ENCODE measurements around the gene RGS9BP.
"Not testable (repeated sequence)": the region's sequence is repeated elsewhere in the genome, so short reads cannot be mapped to it uniquely, and the experiment has no call there.

The RGS9BP gene

GRCh38 chr19:32691291-32691951, 15.8 kb downstream of the RGS9BP start, which contains the start of gene NUDT19:
TSS of gene NUDT19 (plus strand) at chr19:32691821. CDS start at chr19:32691961, 140 bp downstream.
- TF ChIP-seq, protein P1, sequence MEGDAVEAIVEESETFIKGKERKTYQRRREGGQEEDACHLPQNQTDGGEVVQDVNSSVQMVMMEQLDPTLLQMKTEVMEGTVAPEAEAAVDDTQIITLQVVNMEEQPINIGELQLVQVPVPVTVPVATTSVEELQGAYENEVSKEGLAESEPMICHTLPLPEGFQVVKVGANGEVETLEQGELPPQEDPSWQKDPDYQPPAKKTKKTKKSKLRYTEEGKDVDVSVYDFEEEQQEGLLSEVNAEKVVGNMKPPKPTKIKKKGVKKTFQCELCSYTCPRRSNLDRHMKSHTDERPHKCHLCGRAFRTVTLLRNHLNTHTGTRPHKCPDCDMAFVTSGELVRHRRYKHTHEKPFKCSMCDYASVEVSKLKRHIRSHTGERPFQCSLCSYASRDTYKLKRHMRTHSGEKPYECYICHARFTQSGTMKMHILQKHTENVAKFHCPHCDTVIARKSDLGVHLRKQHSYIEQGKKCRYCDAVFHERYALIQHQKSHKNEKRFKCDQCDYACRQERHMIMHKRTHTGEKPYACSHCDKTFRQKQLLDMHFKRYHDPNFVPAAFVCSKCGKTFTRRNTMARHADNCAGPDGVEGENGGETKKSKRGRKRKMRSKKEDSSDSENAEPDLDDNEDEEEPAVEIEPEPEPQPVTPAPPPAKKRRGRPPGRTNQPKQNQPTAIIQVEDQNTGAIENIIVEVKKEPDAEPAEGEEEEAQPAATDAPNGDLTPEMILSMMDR (IDR thresholded peaks at IDR 0.05; ENCODE audit: low read depth, low read length): no peak
- DNase-seq (ENCODE audit: extremely low read depth, low read depth): peak; percentile 35

- peak; percentile 22 for DNase-seq (ENCODE audit: extremely low read depth, low read depth)
- TF ChIP-seq, protein P1 (IDR thresholded peaks at IDR 0.05; ENCODE audit: low read depth, low read length): no peak
Observed at GRCh38 chr19:32691952-32692726, 16.5 kb downstream of the RGS9BP start.

- TF ChIP-seq, protein P1 (IDR thresholded peaks at IDR 0.05; ENCODE audit: low read depth, low read length): no peak
Observed at GRCh38 chr19:32692727-32693061, 17.0 kb downstream of the RGS9BP start.

GRCh38 chr19:32693151-32694108, 17.8 kb downstream of the RGS9BP start:
- DNase-seq (ENCODE audit: extremely low read depth, low read depth): not testable (repeated sequence)

More at GRCh38 chr19:32692727-32693061, 17.0 kb downstream of the RGS9BP start:
- DNase-seq (ENCODE audit: extremely low read depth, low read depth): no peak

DNA sequence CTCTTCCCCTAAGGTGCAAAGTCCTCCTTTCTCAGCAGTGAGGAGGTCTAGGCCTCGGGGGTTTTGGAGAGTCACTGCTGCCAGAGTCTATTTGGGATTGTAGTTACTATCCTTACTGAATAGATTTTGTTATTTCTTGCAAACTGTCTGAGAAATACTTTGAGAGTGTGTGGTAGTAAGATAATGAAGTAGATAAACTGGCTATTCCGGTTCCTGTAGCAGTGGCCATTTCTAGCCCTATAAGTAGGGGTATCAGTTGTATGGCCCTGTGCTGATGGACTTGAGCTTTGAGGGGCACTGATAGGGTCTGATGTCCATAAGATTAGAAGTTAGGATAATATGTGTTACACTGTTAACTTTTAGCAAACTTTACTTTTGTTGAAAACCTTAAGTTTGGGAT, 18.7 kb downstream of the RGS9BP start:
- DNase-seq (ENCODE audit: extremely low read depth, low read depth): not testable (repeated sequence)

DNA sequence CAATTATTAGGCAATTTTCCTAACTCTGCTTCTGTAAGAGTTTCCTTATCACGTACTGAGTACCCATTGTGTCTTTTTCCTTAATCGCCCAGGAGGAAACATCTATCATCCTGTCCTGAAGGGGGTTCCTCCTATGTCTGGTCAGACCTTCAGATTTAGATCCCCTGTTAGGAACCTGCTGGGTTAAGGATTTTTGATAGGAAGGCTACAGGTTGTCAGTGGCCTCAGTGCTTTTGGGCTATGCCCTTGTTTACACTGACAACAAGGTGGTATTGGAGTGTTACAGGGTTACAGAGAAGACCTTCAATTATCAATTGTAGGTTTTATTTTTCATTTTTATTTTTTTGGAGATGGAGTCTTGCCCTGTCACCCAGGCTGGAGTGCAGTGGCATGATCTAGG, 19.2 kb downstream of the RGS9BP start:
- DNase-seq (ENCODE audit: extremely low read depth, low read depth): not testable (repeated sequence)

- DNase-seq (ENCODE audit: extremely low read depth, low read depth): not testable (repeated sequence)
Observed at GRCh38 chr19:32695506-32695905, 19.9 kb downstream of the RGS9BP start.

DNA sequence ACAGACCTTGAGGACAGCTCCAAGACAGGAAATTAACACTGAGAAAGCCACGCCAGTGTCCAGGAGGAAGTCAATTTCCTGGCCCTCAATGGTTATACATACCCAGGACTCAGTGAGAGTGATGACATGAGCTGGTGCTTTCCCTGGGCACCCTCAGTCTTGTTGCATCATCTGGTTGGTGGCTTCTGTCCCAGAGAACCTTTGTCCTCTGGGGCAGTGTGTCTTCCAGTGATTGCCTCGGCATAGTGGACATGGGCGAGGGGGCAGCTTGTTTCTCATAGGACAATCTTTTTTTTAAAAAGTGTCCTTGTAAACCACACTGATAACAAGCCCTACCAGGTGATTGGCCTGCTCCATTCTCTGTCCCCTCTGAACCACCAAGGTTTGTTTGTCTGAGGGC, 21.1 kb downstream of the RGS9BP start:
- not testable (repeated sequence) for DNase-seq (ENCODE audit: extremely low read depth, low read depth)

DNA sequence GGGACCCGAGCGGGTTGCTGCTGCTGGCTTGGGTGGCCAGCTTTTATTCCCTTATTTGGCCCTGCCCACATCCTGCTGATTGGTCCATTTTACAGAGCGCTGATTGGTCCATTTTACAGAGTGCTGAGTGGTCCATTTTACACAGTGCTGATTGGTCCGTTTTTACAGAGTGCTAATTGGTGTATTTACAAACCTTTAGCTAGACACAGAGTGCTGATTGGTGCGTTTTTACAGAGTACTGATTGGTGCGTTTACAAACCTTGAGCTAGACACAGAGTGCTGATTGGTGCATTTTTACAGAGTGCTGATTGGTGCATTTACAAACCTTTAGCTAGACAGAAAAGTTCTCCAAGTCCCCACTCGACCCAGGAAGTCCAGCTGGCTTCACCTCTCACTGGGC, 24.5 kb downstream of the RGS9BP start:
- DNase-seq (ENCODE audit: extremely low read depth, low read depth): not testable (repeated sequence)

- TF ChIP-seq, protein P1 (IDR thresholded peaks at IDR 0.05; ENCODE audit: low read depth, low read length): no peak
- DNase-seq (ENCODE audit: extremely low read depth, low read depth): no peak
Observed at GRCh38 chr19:32702010-32702409, 26.4 kb downstream of the RGS9BP start.

DNA sequence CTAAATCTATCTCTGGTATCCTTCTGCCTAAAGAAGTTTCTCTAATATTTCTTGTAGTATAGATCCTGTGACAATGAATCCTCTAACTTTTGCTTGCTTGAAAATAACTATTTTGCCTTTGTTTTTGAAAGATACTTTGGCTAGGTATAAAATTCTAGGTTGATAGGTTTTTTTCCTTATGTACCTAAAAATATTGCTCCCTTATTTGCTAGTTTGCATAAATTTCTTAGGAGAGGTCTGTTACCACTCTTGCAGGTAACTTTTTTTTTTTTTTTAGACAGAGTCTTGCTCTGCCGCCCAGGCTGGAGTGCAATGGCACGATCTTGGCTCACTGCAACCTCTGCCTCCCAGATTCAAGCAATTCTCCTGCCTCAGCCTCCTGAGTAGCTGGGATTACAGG, 28.4 kb downstream of the RGS9BP start:
- DNase-seq (ENCODE audit: extremely low read depth, low read depth): not testable (repeated sequence)

Data from AG09319 (cell line).